Ramos (cell line): ENCODE measurements around the gene ACOT7.

ENCODE experiments used
- in situ Hi-C: fragments of 300-500 bp; cut with MboI; formaldehyde crosslinking; loops from one replicate; pipeline ENCODE4 v1.14.3; 2022; ENCODE audit warnings: low sequenced_read_pairs; ENCODE audit not compliant: unreplicated experiment

The ACOT7 gene

GRCh38 chr1:6424619-6425593, 31.3 kb upstream of the ACOT7 start, which contains the start of gene ESPN:
TSS of gene ESPN (plus strand) at chr1:6424776. CDS start at chr1:6424956, 180 bp downstream.
- in situ Hi-C loops, result no loop called here

GRCh38 chr1:6424000-6424565, 30.5 kb upstream of the ACOT7 start:
- in situ Hi-C loops, result no loop called here

DNA sequence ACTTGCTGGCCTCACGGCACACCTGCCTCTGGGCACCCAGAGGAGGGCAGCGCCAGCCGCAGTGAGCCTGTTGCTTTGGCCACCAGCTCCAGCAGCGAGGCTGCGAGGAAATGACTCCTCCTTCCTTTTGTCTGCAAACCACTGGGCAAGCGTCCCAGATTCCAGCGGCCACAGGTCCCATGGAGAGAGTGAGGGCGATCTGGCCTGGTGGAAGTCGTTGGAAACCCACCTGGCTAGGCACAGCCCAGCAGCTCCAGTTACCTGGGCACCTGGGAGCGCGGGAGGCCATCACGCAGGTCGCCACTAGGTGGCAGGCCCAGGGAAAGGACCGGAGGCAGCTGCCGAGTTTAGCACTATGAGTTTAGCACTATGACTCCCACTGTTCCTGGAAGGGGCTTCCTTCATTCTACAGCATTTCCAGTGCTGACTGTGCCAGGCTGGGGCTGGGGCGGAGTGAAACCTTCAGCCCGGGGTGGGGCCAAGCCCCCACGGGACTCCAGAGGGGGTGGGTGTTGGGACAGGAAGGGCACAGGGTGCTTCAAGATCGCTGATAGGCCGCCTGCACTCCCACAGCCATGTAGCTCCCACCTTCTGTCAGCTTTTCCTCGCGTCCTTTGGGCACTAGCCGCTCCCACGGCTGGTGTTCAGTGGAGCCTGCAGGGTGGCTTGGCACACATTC, 29.9 kb upstream of the ACOT7 start:
- in situ Hi-C loops, result no loop called here

GRCh38 chr1:6421266-6421665, 27.7 kb upstream of the ACOT7 start:
- in situ Hi-C loops, result no loop called here

DNA sequence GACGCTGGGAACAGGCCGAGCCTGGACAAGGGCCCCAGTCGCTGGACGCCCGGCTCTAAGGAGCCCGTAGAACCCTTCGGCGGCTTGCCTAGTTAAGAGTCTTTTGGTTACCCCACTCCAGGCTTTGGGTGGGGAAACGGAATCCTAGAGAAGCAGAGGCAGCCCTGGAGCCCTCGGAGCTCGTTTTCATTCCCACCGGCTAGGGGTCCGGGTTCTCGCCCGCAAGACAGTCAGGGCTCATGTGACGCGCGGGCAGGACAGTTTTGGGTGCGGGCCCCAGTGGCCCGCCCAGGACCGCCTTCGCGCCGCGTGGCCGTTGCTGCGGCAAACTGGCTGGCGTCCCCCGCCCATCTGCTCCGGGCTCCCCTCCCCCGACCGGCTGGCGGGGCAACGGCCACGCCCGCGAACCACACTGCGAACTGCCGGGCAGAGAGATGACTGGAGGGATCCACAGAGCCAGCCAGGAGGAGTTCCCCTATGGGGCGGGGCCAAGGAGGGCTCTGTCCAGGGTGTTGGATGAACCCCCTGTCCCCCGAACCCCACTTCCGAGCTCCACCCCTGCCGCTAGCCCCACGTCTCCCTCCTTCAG, 27.0 kb upstream of the ACOT7 start:
- in situ Hi-C loops, result no loop called here

- in situ Hi-C loops, result no loop called here
Observed at GRCh38 chr1:6419804-6420453, 26.4 kb upstream of the ACOT7 start, which contains the start of gene HES2. TSS of gene HES2 (minus strand) at chr1:6419919. CDS start at chr1:6419820, 99 bp downstream.

DNA sequence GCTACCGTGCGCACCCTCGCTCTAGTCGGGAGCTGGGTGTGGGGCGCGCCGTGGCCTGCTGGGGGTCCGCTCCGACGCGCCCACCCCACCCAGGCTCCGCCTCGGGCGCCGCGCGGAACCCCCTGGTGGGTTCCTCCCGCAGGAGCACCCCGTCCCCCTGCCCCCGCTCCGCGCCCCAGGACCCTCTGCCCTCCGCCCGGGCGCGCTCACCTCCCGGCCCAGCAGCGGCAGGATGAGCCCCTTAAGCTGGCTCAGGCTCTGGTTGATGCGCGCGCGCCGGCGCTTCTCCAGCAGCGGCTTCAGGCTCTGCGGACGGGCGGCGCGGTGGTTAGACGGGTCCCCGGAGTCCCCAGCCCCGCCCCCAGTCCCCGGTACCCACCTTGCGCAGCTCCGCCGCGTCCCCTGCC, 25.8 kb upstream of the ACOT7 start:
- in situ Hi-C loops, result no loop called here

- in situ Hi-C loops, result no loop called here
Observed at GRCh38 chr1:6418668-6419396, 25.3 kb upstream of the ACOT7 start.

DNA sequence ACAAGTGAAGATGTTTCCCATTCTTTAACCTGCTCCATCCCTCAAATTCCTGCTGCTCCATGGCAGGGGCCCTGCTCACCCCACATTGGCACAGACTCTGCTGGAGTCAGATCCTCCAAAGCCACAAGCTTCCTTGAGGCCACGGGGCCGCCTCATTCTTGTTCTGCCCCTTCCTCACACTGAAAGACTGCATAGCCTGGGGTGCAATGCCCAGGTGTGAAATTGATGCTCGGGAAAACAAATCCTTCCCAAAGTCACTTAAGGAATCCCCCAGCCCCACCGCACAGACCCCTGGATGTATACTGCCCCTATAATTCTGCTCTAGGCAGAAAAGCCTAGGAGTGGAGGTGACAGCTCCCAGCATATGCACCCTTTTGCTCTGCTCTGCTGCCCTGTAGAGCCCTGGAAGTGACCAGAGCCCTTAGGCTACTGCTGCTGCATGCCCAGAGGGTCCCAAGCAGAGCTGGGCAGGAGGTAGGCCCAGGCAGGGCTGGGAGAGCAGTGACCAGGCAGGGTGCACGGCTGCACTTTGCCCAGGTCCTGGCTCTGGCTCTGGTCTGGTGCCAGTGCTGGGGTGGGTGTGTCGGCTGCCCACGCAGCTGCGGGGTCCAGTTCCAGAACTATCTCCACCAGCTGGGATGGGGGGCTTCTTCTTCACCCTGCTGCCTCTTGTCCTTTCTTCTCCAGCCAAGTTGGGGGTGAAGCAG, 24.5 kb upstream of the ACOT7 start:
- in situ Hi-C loops, result no loop called here

DNA sequence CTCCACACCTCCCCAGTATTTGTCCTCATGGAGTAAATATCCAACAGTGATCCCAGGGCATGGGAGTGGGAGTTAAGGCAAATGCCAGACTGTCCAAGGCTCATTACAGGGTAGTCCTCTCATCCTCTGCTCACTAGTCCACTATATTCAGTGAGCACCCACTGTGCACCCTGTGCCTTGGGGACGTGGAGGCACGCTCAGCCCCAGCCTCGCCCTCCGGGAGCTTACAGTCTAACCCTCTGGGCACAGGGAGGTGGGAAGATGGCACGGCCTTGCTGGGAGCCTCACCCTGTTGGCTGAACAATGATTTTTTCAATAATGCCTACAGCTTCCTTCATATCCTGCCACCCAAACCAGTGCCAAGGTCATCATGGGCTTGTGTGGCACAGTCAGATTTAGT, 23.3 kb upstream of the ACOT7 start:
- in situ Hi-C loops, result no loop called here

- in situ Hi-C loops, result no loop called here
Observed at GRCh38 chr1:6416295-6416656, 22.7 kb upstream of the ACOT7 start.

- in situ Hi-C loops, result no loop called here
Observed at GRCh38 chr1:6414881-6415626, 21.5 kb upstream of the ACOT7 start.

DNA sequence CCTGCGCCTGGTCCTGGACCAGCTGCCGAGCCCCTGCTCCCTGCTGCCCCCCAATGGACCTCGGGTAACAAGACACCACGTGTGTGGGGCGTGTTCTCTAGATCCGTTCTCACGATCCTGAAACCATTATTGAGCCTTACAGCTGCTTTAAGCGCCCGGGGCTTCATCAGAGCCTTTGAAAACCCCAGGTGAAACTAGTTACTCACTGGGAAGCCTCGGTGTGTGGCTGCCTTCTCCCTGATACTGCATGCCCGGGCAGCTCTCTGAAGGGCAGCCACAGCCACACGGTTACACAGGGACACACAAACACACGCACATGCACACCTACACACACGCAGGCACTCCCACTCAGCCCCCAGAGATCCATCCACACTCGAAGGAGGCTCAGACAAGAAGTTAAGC, 20.9 kb upstream of the ACOT7 start:
- in situ Hi-C loops, result no loop called here

GRCh38 chr1:6412896-6413295, 19.3 kb upstream of the ACOT7 start:
- in situ Hi-C loops, result no loop called here

DNA sequence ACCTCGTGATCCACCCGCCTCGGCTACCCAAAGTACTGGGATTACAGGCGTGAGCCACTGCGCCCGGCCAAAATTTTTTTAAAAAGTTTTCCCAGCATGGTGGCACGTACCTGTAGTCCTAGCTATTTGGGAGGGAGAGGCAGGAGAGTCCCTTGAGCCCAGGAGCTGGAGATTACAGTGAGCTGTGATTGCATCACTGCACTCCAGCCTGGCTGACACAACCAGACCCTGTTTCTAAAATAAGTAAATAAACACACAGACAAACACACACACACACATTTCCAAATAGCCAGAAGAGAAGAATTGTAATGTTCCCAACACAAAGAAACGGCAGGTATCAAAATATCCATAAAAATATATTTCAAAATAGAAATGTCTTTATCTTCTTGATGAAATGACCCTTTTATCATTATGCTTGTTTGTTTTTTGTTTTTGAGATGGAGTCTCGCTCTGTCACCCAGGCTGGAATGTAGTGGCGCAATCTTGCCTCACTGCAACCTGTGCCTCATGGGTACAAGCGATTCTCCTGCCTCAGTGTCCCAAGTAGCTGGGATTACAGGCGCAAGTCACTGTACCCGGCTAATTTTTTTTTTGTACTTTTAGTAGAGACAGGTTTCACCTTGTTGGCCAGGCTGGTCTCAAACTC, 16.8 kb upstream of the ACOT7 start:
- in situ Hi-C loops, result no loop called here

DNA sequence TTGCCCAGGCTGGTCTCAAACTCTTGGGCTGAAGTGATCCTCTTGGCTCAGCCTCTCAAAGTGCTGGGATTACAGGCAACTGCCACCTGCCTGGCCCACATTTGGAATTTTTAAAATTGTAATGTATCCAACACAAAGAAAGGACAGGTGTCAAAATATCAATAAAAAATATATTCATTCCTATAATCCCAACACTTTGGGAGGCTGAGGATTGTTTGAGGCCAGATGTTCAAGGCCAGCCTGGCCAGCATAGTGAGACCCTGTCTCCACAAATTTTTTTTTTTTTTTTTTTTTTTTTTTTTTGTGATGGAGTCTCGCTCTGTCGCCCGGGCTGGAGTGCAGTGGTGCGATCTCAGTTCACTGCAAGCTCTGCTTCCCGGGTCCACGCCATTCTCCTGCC, 16.2 kb upstream of the ACOT7 start:
- in situ Hi-C loops, result loop anchor here (10.0 kb wide), 1 partner anchor 165 kb away; the partner anchor contains the start of gene HES3

- in situ Hi-C loops, result loop anchor here (10.0 kb wide), 1 partner anchor 164 kb away; the partner anchor contains the start of gene HES3
Observed at GRCh38 chr1:6409053-6409452, 15.5 kb upstream of the ACOT7 start.
